GM12878 (cell line): Measurements from ENCODE around the gene ZNF700. TPM values are rescaled to one million over a fixed set of nuclear protein-coding genes. Genes with fewer than 3 reads are reported as not detected.

Experiments used
- ATAC-seq: fragments of 200-7000 bp; cut with Tn5 transposase; 3 replicates; pipeline ENCODE4 v1.9.1; 2020; ENCODE audit warnings: mild to moderate bottlenecking, moderate library complexity
- BruUV-seq: library from RNA; stranded (reverse); fragments of 400-500 nt; replicated peaks from 2 replicates; lab custom pipeline; 2021; lab: Mats Ljungman, UMichigan
- CTCF ChIA-PET: fragments of 300-600 bp; sonication (Branson Sonifier 250); formaldehyde crosslinking; extraction: SDS; loops from one replicate; lab custom pipeline; 2021; ENCODE audit warnings: inconsistent platforms; lab: Yijun Ruan, JAX
- POLR2A ChIA-PET: fragments of 350-600 bp; formaldehyde crosslinking; extraction: SDS; loops from one replicate; lab custom pipeline; 2021; ENCODE audit warnings: inconsistent platforms; lab: Charles Lee
- RAD21 ChIA-PET: fragments of 300-600 bp; sonication (Branson Sonifier 250); formaldehyde crosslinking; loops from one replicate; lab custom pipeline; 2023; ENCODE audit warnings: antibody characterized with exemption; ENCODE audit not compliant: unreplicated experiment; lab: Charles Lee
- SMC1A ChIA-PET: fragments of 300-600 bp; sonication (Branson Sonifier 250); formaldehyde crosslinking; loops from one replicate; lab custom pipeline; 2023; ENCODE audit not compliant: unreplicated experiment, uncharacterized antibody; lab: Charles Lee
- DNase-seq: peaks from one replicate; pipeline ENCODE4 v3.0.0-alpha.2; 2011; ENCODE audit warnings: low read depth, low spot score
- FAIRE-seq: peaks from 3 replicates; lab custom pipeline; 2011; peaks lifted over from hg19 to GRCh38; lab: Jason Lieb, UNC
- H2AFZ ChIP-seq: 2 replicates; pipeline ENCODE4 v1.6.0; 2011; ENCODE audit warnings: low read depth, low read length, control low read depth; ENCODE audit not compliant: control insufficient read depth
- H3K27ac ChIP-seq: 2 replicates; pipeline ENCODE4 v1.5.1; 2011; ENCODE audit warnings: control low read depth; ENCODE audit not compliant: control insufficient read depth, insufficient read depth
- H3K27me3 ChIP-seq, 2 experiments: replicated peaks in 1 of 2; 2 replicates each; pipeline versions ENCODE4 v1.6.0 to v1.6.1; 2011; ENCODE audit warnings: low read length in 1 of 2; ENCODE audit not compliant: control insufficient read depth in 2 of 2, insufficient read depth in 2 of 2
- H3K36me3 ChIP-seq, 2 experiments: 2 replicates each; pipeline ENCODE4 v1.5.1; 2011; ENCODE audit warnings: low read length in 1 of 2; ENCODE audit not compliant: control insufficient read depth in 2 of 2, insufficient read depth in 2 of 2
- H3K4me1 ChIP-seq: 2 replicates; pipeline ENCODE4 v1.6.1; 2011; ENCODE audit warnings: mild to moderate bottlenecking, low read length, moderate library complexity, mixed read lengths; ENCODE audit not compliant: control insufficient read depth, insufficient read depth
- H3K4me2 ChIP-seq: 2 replicates; pipeline ENCODE4 v1.6.0; 2011; ENCODE audit warnings: control low read depth; ENCODE audit not compliant: control insufficient read depth, insufficient read depth
- H3K4me3 ChIP-seq: fragments of 200-600 bp; sonication (generic); 2 replicates; pipeline ENCODE4 v1.5.1; 2016
- H3K79me2 ChIP-seq: 2 replicates; pipeline ENCODE4 v1.6.0; 2011; ENCODE audit warnings: low read length; ENCODE audit not compliant: control insufficient read depth, insufficient read depth
- H3K9ac ChIP-seq: 2 replicates; pipeline ENCODE4 v1.8.0; 2011; ENCODE audit warnings: low read length, control low read depth, mixed read lengths; ENCODE audit not compliant: control insufficient read depth, insufficient read depth
- H3K9me3 ChIP-seq: replicated peaks from 3 replicates; pipeline ENCODE4 v1.5.1; 2011; ENCODE audit warnings: mild to moderate bottlenecking, low read length; ENCODE audit not compliant: control insufficient read depth, insufficient read depth
- H4K20me1 ChIP-seq: 2 replicates; pipeline ENCODE4 v1.6.0; 2011; ENCODE audit not compliant: control insufficient read depth, insufficient read depth
- ASH2L ChIP-seq: fragments of 300-600, 200-600 bp; sonication (generic); IDR thresholded peaks from 2 replicates; pipeline ENCODE4 v1.6.1; 2017; ENCODE audit warnings: low read depth, mild to moderate bottlenecking, borderline replicate concordance
- BRCA1 ChIP-seq: IDR thresholded peaks from 2 replicates; pipeline ENCODE4 v1.6.1; 2011; ENCODE audit warnings: low read depth, low read length, improper control_type of control experiment
- HCFC1 ChIP-seq: fragments of 150-350 bp; IDR thresholded peaks from 2 replicates; pipeline ENCODE4 v1.6.1; 2014; ENCODE audit warnings: low read length
- KAT2A ChIP-seq: conservative IDR thresholded peaks from 2 replicates; pipeline ENCODE4 v1.6.1; 2011; ENCODE audit warnings: low read depth, low read length; ENCODE audit not compliant: control insufficient read depth
- KDM1A ChIP-seq: fragments of 200-600 bp; sonication (generic); IDR thresholded peaks from 2 replicates; pipeline ENCODE4 v1.6.1; 2016; ENCODE audit warnings: borderline replicate concordance
- MLLT1 ChIP-seq: fragments of 450-650 bp; IDR thresholded peaks from 2 replicates; pipeline ENCODE4 v1.6.1; 2016; ENCODE audit warnings: mild to moderate bottlenecking
- SIN3A ChIP-seq: IDR thresholded peaks from 2 replicates; pipeline ENCODE4 v1.6.1; 2012; ENCODE audit warnings: low read depth, low read length, improper control_type of control experiment
- ZNF622 ChIP-seq: fragments of 450-650 bp; IDR thresholded peaks from 2 replicates; pipeline ENCODE4 v1.6.1; 2017; ENCODE audit warnings: mild to moderate bottlenecking, inconsistent platforms
- WGBS: methylation state at CpG from one replicate; pipeline ENCODE4 v1.1.6; 2016; ENCODE audit warnings: low lambda C conversion rate; ENCODE audit not compliant: insufficient replicate concordance, insufficient coverage; ENCODE audit errors: missing lambda C conversion rate; 5-methylcytosine and 5-hydroxymethylcytosine counted together
- in situ Hi-C: fragments of 300-500 bp; cut with MboI; formaldehyde crosslinking; loops from 9 replicates; pipeline ENCODE4 v1.14.3; 2018; ENCODE audit warnings: mixed read lengths
- intact Hi-C: fragments of 100-400 bp; cut with micrococcal nuclease; formaldehyde crosslinking; loops from one replicate; pipeline ENCODE4 v1.14.2; 2022; ENCODE audit not compliant: unreplicated experiment
- polyA plus RNA-seq, 11 experiments: library from polyadenylated mRNA; depleted of rRNA in 4 of 11; unstranded in 6 of 11; stranded (reverse) in 5 of 11; fragments of >200 nt; fragmentation: Nextera tagmentation in 4 of 11; fragmentation: Illumina TruSeq in 1 of 11; extraction: Ambion mirVana in 4 of 11; extraction: Trizol in 1 of 11; gene quantifications; 1 replicate in 1 of 11; 2 replicates in 10 of 11; pipeline versions ENCODE4 v1.2.1 to v1.2.3, GENCODE V29; 2011 to 2016; ENCODE audit warnings: inconsistent platforms in 2 of 11, missing spikeins in 2 of 11, low read depth in 1 of 11
- total RNA-seq, 4 experiments: library from RNA; depleted of rRNA in 3 of 4; stranded (reverse); fragments of >200 nt in 3 of 4; fragmentation: Illumina TruSeq in 1 of 4; extraction: Trizol in 1 of 4; gene quantifications; 2 replicates each; pipeline versions ENCODE4 v1.2.1 to v1.2.3, GENCODE V29; 2013 to 2021

ZNF700 gene
- total and polyA plus RNA-seq, 10 of the 15 experiments (the other 5 are each of a cell fraction or from before 2014, with no cell fraction given): 6.7 to 16.0 (median 11.1) TPM

GRCh38 chr19:11887234-11887610, 37.7 kb upstream of the ZNF700 start:
- Histone ChIP-seq H3K4me1 (no peaks in the 10 kb centered on the region; the same call in 1 of the 2 replicates), H2AFZ (peak overlapping the region; percentile 82), H3K27me3 (no peaks in the 10 kb centered on the region), H3K4me3 (peak overlapping the region; percentile 68; the same call in 1 of the 2 replicates), H3K79me2 (no peaks in the 10 kb centered on the region), H3K27ac (no peak overlapping the region), H3K9me3 (no peaks in the 10 kb centered on the region; the same call in 2 of the 3 replicates), H3K9ac (no peak overlapping the region), H3K4me2 (peak overlapping the region; percentile 79), H4K20me1 (no peaks in the 10 kb centered on the region), H3K36me3 (no peaks in the 10 kb centered on the region)
- ATAC-seq: no peak
- no peak for FAIRE-seq
- intact Hi-C loops (no loop called here), in situ Hi-C loops (no loop called here)
- DNase-seq: no peak
- 27% methylated on average over 7 of the region's 7 CpGs for WGBS
- ChIA-PET POLR2A (no interaction called here), SMC1A (interaction anchor here (1.1 kb wide), 1 partner anchor 90 kb away, joined by 3 read pairs; no protein-coding TSS in a partner anchor), RAD21 (no interaction called here), CTCF (no interaction called here)
- BruUV-seq: no TSS peak
- TF ChIP-seq ASH2L: no peak
- no peak for TF ChIP-seq KAT2A
- TF ChIP-seq KDM1A: no peak
- TF ChIP-seq ZNF622: no peak
- TF ChIP-seq SIN3A: no peak
- TF ChIP-seq BRCA1: no peak
- TF ChIP-seq HCFC1: no peak
- no peak for TF ChIP-seq MLLT1
